Raji (cell line): ENCODE results near the gene NR1D2.

Experiments
- POLR2A ChIP-seq: IDR thresholded peaks from 2 replicates; pipeline ENCODE4 v1.6.1; 2011; ENCODE audit warnings: low read depth, low read length, control low read depth; ENCODE audit not compliant: insufficient read depth

Gene NR1D2

GRCh38 chr3:23985747-23986544 lies 40.9 kb downstream of the NR1D2 start:
- TF ChIP-seq POLR2A = no peak

- no peak for TF ChIP-seq POLR2A
Observed at GRCh38 chr3:23987356-23987755, 42.3 kb downstream of the NR1D2 start.

GRCh38 chr3:23991306-23991682 lies 46.2 kb downstream of the NR1D2 start:
- no peak for TF ChIP-seq POLR2A

GRCh38 chr3:23991683-23992628 lies 46.9 kb downstream of the NR1D2 start:
- no peak for TF ChIP-seq POLR2A

GRCh38 chr3:23993556-23994243 lies 48.6 kb downstream of the NR1D2 start:
- no peak for TF ChIP-seq POLR2A

DNA sequence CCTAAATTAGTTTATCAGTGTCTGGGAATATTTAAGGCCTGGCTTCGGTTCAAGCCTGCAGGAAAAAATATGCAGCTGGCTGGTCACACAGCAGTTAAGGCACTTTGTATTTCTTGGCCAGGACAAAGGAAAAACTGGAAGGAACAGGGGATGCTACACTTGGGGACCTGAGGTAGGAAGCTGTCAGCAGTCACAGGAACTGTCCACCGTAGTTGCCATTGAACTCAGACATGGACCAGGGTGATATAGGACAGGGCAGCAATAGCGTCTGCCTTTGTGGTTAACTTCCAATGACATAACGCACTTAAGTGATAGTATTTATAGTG lies 49.1 kb downstream of the NR1D2 start:
- no peak for TF ChIP-seq POLR2A

- no peak for TF ChIP-seq POLR2A
Observed at GRCh38 chr3:23995219-23995618, 50.1 kb downstream of the NR1D2 start.

- no peak for TF ChIP-seq POLR2A
Observed at GRCh38 chr3:23996095-23996524, 51.0 kb downstream of the NR1D2 start.

GRCh38 chr3:23999012-23999641 lies 54.0 kb downstream of the NR1D2 start:
- no peak for TF ChIP-seq POLR2A

DNA sequence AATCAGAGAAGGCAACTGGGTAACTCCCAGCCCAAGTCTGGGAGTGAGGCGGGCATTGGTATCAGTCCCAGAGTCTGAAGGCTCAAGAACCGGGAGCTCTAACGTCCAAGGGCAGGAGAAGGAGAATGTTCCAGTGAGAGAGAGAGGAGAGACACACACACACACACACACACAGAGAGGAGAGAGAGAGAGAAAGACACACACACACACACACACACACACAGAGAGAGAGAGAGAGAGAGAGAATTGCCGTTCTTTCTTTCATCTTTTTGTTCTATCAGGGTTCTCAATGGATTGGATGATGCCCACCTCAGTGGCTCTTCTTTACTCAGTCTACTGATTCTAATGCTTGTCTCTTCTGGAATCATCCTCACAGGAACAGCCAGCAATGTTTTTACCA lies 57.0 kb downstream of the NR1D2 start:
- no peak for TF ChIP-seq POLR2A

GRCh38 chr3:24003466-24003865 lies 58.4 kb downstream of the NR1D2 start:
- TF ChIP-seq POLR2A = no peak

- TF ChIP-seq POLR2A = no peak
Observed at GRCh38 chr3:24004171-24004938, 59.3 kb downstream of the NR1D2 start.

DNA sequence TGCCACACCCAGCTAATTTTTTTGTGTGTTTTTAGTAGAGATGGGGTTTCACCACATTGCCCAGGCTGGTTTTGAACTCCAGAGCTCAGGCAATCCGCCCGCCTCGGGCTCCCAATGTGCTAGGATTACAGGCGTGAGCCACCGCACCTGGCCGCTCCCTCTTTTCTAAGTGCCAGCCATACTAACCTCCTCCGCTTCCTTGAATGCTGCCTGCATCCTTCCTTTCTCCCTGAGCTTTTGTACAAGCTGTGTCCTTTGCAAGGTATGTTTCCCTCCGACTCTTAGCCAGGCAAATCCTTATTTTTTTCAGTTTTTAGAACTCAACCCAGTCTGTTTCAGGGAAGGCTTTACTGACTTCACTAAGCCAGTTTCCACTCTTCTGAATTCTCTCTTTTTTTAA lies 60.6 kb downstream of the NR1D2 start:
- no peak for TF ChIP-seq POLR2A

DNA sequence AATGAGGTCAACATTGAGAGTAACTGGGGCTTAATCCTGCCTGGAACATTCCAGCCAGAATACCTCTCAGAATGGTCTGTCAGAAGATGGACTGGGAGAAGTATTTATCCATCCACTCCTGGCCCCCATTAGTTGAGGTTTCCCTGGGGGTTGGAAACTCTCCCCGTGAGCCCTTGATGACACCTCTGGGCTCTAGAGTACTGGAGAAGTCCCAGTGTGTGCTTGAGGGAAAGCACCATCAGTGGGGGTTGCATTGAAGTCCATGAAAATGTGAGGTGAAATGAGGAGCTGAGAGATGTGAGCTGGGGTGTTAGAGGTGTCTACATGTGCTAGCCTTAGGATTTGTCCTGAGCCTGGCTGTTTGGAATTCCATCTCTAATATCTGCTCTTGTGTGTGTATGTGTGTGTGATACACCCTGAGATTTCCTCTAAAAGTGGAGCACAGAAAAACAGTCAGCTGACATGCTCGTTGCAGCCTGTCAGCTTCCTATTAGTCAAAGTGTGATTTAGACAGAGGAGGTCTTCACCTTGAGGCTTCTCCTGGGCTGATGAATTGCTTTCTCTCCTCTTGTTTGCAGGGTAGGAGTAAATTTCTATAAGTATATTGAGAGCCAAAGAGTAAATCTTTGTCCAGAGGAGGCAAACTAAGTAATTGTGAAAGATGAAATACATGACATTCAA lies 67.6 kb downstream of the NR1D2 start:
- no peak for TF ChIP-seq POLR2A
